Fibroblast of lung (primary cell): ENCODE data around the gene GIPC3.

Source experiments
- EZH2 ChIP-seq: IDR thresholded peaks from 2 replicates; pipeline ENCODE4 v1.5.1; 2012; ENCODE audit warnings: low read length, control low read depth, mild to moderate bottlenecking; ENCODE audit errors: missing control alignments
- TF ChIP-seq, protein P1 (sequence below), 2 donors: IDR thresholded peaks in 1 of 2; conservative IDR thresholded peaks in 1 of 2; 1 replicate in 1 of 2; 2 replicates in 1 of 2; pipeline ENCODE4 v1.5.1; 2011 to 2012; ENCODE audit warnings: low read length in 2 of 2, control low read depth in 1 of 2, inconsistent platforms in 1 of 2, low read depth in 1 of 2, mild to moderate bottlenecking in 1 of 2

DNA sequence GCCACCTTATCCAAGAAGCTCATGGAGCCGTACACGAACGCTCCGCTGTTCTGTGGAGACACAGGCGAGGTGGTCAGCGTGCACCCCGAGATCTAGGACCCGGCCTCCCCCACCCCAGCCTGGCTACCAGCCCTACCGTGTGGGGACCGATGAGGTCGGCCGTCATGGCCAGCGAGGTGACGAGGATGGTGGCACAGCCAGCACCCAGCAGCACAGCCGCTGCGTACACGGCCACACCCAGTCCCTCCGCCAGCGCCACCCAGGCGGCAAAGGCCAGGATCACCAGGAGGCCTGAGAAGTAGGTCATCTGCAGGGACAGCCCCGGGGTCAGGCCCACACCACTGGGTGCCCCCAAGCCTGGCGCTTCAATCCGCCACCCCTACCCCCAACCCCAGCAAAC, 39.2 kb upstream of the GIPC3 start:
- TF ChIP-seq, protein P1, sequence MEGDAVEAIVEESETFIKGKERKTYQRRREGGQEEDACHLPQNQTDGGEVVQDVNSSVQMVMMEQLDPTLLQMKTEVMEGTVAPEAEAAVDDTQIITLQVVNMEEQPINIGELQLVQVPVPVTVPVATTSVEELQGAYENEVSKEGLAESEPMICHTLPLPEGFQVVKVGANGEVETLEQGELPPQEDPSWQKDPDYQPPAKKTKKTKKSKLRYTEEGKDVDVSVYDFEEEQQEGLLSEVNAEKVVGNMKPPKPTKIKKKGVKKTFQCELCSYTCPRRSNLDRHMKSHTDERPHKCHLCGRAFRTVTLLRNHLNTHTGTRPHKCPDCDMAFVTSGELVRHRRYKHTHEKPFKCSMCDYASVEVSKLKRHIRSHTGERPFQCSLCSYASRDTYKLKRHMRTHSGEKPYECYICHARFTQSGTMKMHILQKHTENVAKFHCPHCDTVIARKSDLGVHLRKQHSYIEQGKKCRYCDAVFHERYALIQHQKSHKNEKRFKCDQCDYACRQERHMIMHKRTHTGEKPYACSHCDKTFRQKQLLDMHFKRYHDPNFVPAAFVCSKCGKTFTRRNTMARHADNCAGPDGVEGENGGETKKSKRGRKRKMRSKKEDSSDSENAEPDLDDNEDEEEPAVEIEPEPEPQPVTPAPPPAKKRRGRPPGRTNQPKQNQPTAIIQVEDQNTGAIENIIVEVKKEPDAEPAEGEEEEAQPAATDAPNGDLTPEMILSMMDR (conservative IDR thresholded peaks at IDR 0.05 in 1 of 2, IDR thresholded peaks at IDR 0.05 in 1 of 2; ENCODE audit: low read depth in 1 of 2, low read length in 2 of 2), result no peak
- TF ChIP-seq EZH2, result no peak
